CD4-positive, alpha-beta T cell treated with Interleukin-17A for 1 hour (primary cell): Measurements from ENCODE around the gene WDR53.
A peak's percentile ranks its signal among the peaks of the same experiment; 100 is the strongest.
"Not testable (repeated sequence)": the region's sequence is repeated elsewhere in the genome, so short reads cannot be mapped to it uniquely, and the experiment has no call there.

Experiments used
- DNase-seq: peaks from one replicate; pipeline ENCODE4 v3.0.0-alpha.2; 2020

WDR53 gene

GRCh38 chr3:196568246-196569002 is at the start of gene WDR53, which contains the start of gene FBXO45:
TSS of gene WDR53 (minus strand) at chr3:196568554. CDS start at chr3:196561475, 7,079 bp downstream.
TSS of gene FBXO45 (plus strand) at chr3:196568660. CDS start at chr3:196568985, 325 bp downstream.
- peak; percentile 96 for DNase-seq

- DNase-seq, result no peak
Measured at GRCh38 chr3:196617256-196617655, 48.9 kb upstream of the WDR53 start.

GRCh38 chr3:196615234-196615633 is 46.9 kb upstream of the WDR53 start:
- not testable (repeated sequence) for DNase-seq

GRCh38 chr3:196611761-196612483 is 43.6 kb upstream of the WDR53 start:
- peak; percentile 34 for DNase-seq

GRCh38 chr3:196609805-196610515 is 41.6 kb upstream of the WDR53 start:
- peak; percentile 45 for DNase-seq

- peak; percentile 93 for DNase-seq
Measured at GRCh38 chr3:196609343-196609775, 41.0 kb upstream of the WDR53 start.

- DNase-seq, result no peak
Measured at GRCh38 chr3:196608693-196609092, 40.3 kb upstream of the WDR53 start.

GRCh38 chr3:196604548-196604947 is 36.2 kb upstream of the WDR53 start:
- DNase-seq, result peak; percentile 70

GRCh38 chr3:196603683-196604082 is 35.3 kb upstream of the WDR53 start:
- no peak for DNase-seq

GRCh38 chr3:196602673-196603072 is 34.3 kb upstream of the WDR53 start:
- no peak for DNase-seq

GRCh38 chr3:196600359-196600758 is 32.0 kb upstream of the WDR53 start:
- no peak for DNase-seq

GRCh38 chr3:196599734-196600128 is 31.4 kb upstream of the WDR53 start:
- DNase-seq, result no peak

GRCh38 chr3:196597971-196598733 is 29.8 kb upstream of the WDR53 start:
- DNase-seq, result peak; percentile 64

- no peak for DNase-seq
Measured at GRCh38 chr3:196596355-196596754, 28.0 kb upstream of the WDR53 start.

- DNase-seq, result no peak
Measured at GRCh38 chr3:196590279-196590678, 21.9 kb upstream of the WDR53 start.

GRCh38 chr3:196585044-196585757 is 16.8 kb upstream of the WDR53 start:
- DNase-seq, result no peak

- no peak for DNase-seq
Measured at GRCh38 chr3:196572389-196572788, 4.0 kb upstream of the WDR53 start.

GRCh38 chr3:196570332-196570731 is 2.0 kb upstream of the WDR53 start:
- not testable (repeated sequence) for DNase-seq

GRCh38 chr3:196569003-196569516 is 706 bp upstream of the WDR53 start:
- peak; percentile 60 for DNase-seq

- peak; percentile 70 for DNase-seq
Measured at GRCh38 chr3:196563721-196564225, 4.6 kb downstream of the WDR53 start.

GRCh38 chr3:196559826-196560225 is 8.5 kb downstream of the WDR53 start:
- no peak for DNase-seq
